IPS-20b (cell line): ENCODE data around the gene CERS6.

Source experiments
- H3K27ac ChIP-seq: one replicate; pipeline ENCODE4 v1.5.1; 2013; ENCODE audit warnings: low read length
- H3K27me3 ChIP-seq: 2 replicates; pipeline ENCODE4 v1.6.1; 2013; ENCODE audit warnings: mild to moderate bottlenecking, low read length, inconsistent platforms; ENCODE audit not compliant: insufficient read depth
- H3K36me3 ChIP-seq: 2 replicates; pipeline ENCODE4 v1.6.1; 2013; ENCODE audit warnings: low read depth, mild to moderate bottlenecking, inconsistent platforms, low read length, moderate library complexity; ENCODE audit not compliant: insufficient read depth
- H3K4me1 ChIP-seq: 2 replicates; pipeline ENCODE4 v1.6.1; 2013; ENCODE audit warnings: mild to moderate bottlenecking, control low read depth, inconsistent platforms, low read length, moderate library complexity; ENCODE audit not compliant: insufficient read depth
- H3K4me3 ChIP-seq: 2 replicates; pipeline ENCODE4 v1.5.1; 2013; ENCODE audit warnings: mild to moderate bottlenecking, low read length, inconsistent platforms
- H3K9ac ChIP-seq: 2 replicates; pipeline ENCODE4 v1.6.1; 2013; ENCODE audit warnings: low read depth, mild to moderate bottlenecking, inconsistent platforms, low read length, moderate library complexity
- H3K9me3 ChIP-seq: 2 replicates; pipeline ENCODE4 v1.6.1; 2013; ENCODE audit warnings: mild to moderate bottlenecking, low read depth, low read length, inconsistent platforms; ENCODE audit not compliant: insufficient read depth

Gene CERS6

DNA sequence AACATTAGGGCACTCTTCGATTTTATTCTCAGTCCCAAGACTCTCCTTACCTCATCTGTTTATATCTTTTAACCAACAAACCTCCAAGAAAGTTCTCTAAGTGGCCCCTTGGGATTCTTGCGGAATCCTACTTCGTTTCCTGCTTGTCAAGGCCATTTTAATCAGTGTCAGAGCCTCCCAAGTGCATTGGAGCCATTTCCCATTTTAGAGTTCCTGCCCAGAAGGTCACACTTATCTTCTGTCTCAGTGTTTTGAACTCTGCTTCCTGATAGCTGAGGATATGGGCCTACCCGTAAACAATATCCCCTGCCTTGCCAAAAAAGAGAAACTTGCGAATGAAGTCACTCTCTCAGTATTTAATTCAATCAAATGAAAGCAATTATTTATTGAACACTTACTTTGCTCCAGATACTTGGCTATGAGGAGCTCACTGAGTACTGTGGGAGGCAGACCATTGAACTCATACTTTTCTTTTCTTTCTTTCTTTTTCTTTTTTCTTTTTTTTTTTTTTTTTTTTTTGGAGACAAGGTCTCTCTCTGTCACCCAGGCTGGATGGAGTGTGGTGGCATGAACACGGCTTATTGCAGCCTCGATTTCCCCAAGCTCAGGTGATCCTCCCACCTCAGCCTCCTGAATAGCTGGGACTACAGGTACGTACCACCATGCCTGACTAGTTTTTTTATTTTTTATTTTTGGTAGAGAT is 340.7 kb downstream of the CERS6 start:
- Histone ChIP-seq H3K36me3 (no peaks in the 10 kb centered on the region), H3K27ac (no peak overlapping the region), H3K9ac (no peak overlapping the region), H3K9me3 (no peaks in the 10 kb centered on the region), H3K27me3 (no peaks in the 10 kb centered on the region), H3K4me1 (peaks cover 14% of the 10 kb centered on the region), H3K4me3 (no peak overlapping the region)

DNA sequence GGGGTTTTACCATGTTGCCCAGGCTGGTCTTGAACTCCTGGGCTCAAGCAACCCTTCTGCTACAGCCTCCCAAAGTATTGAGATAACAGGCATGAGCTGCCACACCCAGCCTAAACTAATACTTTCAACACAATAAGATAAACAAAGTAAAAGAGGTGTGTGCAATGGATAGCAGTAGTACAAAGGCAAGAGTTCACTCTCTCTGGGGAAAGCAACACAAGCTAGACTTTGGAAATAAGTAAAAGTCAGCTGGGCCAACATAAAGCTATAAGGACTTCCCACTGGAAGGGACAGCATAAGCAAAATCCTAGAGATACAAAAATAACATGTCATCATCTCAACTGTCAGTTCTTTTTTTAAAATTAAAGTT is 341.2 kb downstream of the CERS6 start:
- H3K9me3 ChIP-seq, result no peaks in the 10 kb centered on the region
- no peak overlapping the region for H3K27ac ChIP-seq
- peaks cover 19% of the 10 kb centered on the region for H3K4me1 ChIP-seq
- H3K9ac ChIP-seq, result no peak overlapping the region
- no peaks in the 10 kb centered on the region for H3K27me3 ChIP-seq
- H3K36me3 ChIP-seq, result no peaks in the 10 kb centered on the region
- no peak overlapping the region for H3K4me3 ChIP-seq

DNA sequence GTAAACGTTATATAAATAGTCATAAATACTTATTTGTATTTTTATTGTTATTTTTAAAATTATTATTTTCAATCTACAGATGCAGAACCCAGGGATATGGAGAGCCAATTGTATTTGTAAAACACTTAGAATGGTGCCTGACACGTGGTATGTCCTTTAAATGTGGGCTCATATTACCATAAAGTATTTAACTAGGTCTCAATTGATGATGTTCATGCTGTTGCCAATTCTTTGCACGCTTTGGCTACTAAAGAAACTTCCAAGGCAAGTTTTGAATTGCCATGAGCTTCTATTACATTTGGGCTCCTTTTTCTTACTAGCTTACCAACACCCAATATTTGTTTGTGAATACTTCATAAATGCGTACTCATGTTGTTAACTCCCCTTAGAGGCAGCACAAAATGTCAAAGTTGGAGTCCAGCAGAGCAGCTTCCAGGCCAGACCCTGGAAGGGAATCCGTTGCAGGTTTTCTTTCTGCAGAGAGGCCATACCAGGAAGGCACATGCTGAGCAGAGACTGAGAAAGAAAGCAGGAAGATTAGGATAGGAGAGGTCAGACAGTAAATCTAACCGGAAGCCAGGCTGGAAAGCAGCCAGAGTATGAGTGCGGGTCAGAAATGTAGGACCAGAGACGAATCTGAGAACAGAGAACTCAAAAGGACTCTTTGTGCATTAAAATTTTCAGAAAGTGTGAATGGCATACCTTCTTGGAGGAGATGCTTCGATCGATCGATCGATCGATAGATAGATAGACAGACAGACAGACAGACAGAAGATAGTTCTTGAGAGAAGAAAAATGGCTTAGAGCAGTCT is 342.2 kb downstream of the CERS6 start:
- Histone ChIP-seq H3K4me1 (peaks cover 25% of the 10 kb centered on the region), H3K9me3 (no peaks in the 10 kb centered on the region), H3K4me3 (peak overlapping the region; percentile 28; the same call in 1 of the 2 replicates)

DNA sequence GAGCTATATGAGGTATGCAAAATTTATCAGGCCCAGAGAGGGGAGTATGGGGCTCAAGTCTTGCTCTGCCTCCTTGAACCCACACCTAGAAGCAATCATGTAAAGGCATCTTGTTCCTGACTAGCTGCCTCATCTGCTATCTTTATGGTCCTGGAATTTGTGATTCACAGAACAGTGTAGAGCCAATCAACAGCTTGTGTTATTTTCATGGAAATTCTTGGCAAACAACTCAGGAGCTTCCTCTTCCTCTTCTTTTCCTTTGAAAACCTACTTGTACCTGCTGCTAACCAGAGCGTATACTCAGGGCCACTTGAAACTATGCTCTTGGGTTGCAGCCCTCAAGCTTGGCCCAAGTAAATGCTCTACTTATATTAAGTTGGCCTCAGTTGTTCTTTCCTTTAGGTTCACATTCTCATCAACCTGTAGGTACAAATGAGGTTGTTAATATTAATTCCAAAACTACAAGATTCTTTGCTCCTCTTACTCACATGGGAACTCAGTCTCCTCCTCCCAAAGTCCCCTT is 342.9 kb downstream of the CERS6 start:
- Histone ChIP-seq H3K4me3 (peak overlapping the region; percentile 28; the same call in 1 of the 2 replicates), H3K27ac (no peak overlapping the region), H3K9me3 (no peaks in the 10 kb centered on the region), H3K4me1 (peaks cover 25% of the 10 kb centered on the region), H3K36me3 (no peaks in the 10 kb centered on the region), H3K27me3 (no peaks in the 10 kb centered on the region), H3K9ac (peak overlapping the region; percentile 42; the same call in 1 of the 2 replicates)

More for the DNA sequence above, 342.2 kb downstream of the CERS6 start:
- Histone ChIP-seq H3K9ac (peak overlapping the region; percentile 42; the same call in 1 of the 2 replicates), H3K36me3 (no peaks in the 10 kb centered on the region), H3K27ac (no peak overlapping the region), H3K27me3 (no peaks in the 10 kb centered on the region)

DNA sequence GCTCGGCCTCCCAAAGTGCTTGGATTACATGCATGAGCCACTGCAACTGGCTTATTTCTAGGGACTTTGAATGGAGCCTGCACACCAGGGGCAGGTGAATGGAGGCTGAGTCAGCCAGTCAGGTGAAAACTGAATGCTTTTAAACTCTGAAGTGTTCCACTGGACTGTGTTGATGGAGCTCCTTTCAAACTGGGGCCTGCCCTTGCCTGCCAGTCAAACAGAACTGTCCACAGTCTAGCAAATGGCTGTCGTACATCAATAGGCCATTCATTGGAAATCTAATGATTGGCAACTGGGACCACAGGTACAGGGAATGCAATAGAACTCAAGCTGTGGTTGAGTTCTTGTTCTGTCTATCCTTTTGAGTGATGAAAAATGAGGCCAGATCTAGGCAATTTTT is 345.4 kb downstream of the CERS6 start:
- H3K36me3 ChIP-seq, result no peaks in the 10 kb centered on the region
- no peaks in the 10 kb centered on the region for H3K9me3 ChIP-seq
- H3K27ac ChIP-seq, result no peak overlapping the region
- 0 out of 2 replicates have a peak overlapping the region, but pooled peaks have one; percentile 18 for H3K4me3 ChIP-seq
- no peak overlapping the region for H3K9ac ChIP-seq
- peaks cover 25% of the 10 kb centered on the region for H3K4me1 ChIP-seq
- H3K27me3 ChIP-seq, result no peaks in the 10 kb centered on the region

DNA sequence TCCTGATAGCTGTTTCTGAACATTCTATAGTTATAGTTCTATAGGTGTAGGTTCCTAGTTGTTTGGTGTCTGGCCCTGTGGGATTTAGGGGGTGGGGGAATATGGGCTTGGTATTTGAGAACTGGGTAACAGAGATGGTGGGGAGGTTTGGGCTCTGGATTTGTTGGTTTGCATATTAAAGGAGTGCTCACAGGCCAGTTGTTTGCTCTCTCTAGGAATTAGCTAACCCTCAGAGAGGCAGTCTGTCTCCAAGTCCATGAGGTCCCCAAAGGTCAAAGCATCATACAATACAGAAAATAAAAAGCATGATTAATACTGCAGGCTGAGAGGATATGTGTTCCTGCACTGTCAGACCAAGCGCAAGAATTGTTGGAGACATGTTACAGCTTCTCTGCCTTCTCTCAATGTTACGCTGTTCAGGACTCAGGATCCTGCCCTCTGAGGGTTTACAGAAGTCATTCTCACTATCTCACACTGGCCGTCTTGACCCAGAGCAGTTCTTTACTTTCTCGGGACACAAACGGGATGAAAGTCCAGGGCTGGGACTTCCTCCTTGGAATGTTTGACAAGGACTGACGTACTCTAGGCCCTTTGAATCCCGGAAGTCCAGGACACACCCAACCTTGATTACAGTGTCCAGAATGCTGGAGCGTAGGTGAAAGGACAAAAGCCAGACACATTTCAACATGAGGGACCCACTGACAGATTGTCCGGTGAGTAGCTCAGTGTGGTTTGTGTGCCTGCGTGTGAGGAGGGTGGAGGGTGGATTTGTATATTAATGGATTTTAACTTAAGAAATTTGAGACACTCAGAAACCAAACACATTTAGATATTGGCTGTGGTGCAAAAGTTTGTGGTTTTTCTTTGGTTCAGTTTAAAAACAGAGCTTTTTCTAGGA is 346.1 kb downstream of the CERS6 start, which contains the start of gene NOSTRIN:
Gene NOSTRIN, plus strand, starts transcription at position 677 of the 898 bp plus-strand sequence. Its CDS starts 10 bp downstream, at position 687.
- Histone ChIP-seq H3K27me3 (no peaks in the 10 kb centered on the region), H3K9me3 (no peaks in the 10 kb centered on the region), H3K4me1 (peaks cover 25% of the 10 kb centered on the region), H3K9ac (no peak within 1 kb of the TSS), H3K27ac (no peak within 1 kb of the TSS), H3K36me3 (no peaks in the 10 kb centered on the region), H3K4me3 (peak within 1 kb of the TSS; percentile 18; the same call in 1 of the 2 replicates)

DNA sequence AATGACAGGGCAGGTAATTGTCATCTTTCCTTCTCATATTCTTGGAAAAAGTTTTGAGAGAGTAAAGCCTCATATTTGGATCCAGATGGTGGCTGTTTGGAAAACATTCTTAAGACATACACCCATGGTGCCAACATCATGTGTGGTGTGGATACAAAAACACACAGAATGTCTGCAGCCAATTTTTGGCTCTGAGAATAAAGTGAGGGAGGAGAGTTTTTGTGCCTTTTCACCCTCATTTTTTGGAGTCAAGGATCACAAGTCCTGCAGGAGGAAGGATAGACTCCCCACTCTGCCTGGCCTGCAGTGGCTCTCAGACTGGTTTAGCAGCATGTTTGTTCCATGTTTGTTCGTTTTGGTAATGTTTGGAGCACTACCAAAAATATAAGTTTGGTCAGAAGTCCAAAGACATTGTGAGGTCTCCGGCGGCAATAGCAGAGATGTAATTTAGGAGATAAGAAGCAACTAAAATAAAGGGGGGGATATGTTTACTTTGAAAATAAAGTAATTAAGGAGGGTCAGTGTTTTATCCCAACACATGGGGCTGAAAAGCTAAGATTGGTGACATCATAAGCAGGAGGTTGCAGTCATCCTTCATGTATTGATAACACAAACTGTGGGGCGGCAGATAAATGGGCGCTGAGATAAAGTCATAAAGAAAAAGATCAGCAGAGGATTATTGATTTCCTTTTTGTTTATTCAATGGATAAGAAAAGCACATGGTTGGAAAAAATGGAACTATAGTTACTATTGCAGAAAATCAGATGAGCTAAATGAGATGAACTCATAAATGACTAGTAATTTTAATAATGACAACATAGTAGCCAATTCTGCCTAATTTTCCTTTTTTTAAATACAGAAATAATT is 347.0 kb downstream of the CERS6 start:
- H3K4me1 ChIP-seq, result peaks cover 25% of the 10 kb centered on the region
- H3K27ac ChIP-seq, result no peak overlapping the region
- H3K4me3 ChIP-seq, result no peak overlapping the region
- no peaks in the 10 kb centered on the region for H3K36me3 ChIP-seq
- no peaks in the 10 kb centered on the region for H3K27me3 ChIP-seq
- no peaks in the 10 kb centered on the region for H3K9me3 ChIP-seq
- H3K9ac ChIP-seq, result no peak overlapping the region

DNA sequence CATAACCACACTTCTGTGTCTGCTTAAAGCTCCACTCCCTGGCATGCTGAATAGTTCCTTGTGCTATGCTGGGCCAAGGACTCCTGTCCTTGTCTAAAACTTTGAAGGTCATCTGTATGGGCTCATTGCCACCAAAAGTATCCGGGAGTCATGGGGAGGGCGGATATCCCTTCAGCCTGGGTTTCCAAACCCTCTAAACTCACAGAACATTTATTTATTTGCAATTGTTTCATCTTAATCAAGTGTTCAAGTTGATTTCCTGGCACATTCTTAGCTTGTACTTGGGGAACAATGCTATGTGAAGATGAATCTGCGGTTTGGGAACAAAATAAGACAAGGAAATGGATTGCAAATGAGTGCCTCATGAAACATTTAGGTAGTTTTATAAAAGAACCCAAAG is 348.1 kb downstream of the CERS6 start:
- peaks cover 17% of the 10 kb centered on the region for H3K4me1 ChIP-seq
- no peak overlapping the region for H3K4me3 ChIP-seq
- H3K27me3 ChIP-seq, result no peaks in the 10 kb centered on the region
- no peaks in the 10 kb centered on the region for H3K9me3 ChIP-seq
- H3K9ac ChIP-seq, result no peak overlapping the region
- H3K36me3 ChIP-seq, result no peaks in the 10 kb centered on the region
- no peak overlapping the region for H3K27ac ChIP-seq

DNA sequence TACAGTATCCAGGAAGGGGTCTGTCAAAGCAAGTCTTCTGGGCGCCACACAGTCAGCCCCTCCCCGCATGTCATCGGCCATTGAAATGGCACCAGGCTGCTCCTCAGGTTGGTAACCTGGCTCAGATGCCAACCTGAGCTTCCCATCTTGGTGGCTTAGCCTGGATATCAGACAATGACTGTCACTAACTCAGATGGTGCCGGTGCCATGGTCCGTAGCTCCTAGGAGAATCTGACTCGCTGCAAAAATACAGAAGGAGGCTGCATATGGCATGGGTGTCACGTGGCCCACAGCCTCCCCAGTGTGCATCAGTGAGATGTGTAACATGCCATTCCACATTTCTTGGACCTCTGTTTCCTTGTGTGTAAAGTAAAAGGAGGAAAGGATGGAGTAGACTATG is 349.5 kb downstream of the CERS6 start:
- Histone ChIP-seq H3K4me1 (peaks cover 13% of the 10 kb centered on the region), H3K27ac (no peak overlapping the region)

DNA sequence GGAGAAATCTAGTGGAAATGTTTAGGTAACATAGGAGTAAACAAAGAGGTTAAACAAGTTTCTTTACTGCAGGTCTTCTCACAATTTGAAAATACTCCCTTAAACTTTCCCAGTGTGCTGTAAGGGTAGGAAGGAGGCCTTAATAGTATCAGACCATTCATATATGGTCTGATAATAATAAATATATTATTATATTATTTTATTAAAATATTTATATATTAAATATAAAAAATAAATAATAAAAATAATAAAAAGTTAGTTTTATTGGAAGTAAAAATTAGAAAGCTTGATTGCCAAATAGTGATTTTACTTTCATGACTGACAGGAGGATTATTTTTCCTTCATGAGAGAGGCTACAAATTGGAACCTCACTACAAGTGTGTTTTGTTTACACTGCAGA is 353.5 kb downstream of the CERS6 start:
- H3K9ac ChIP-seq, result no peak overlapping the region
- no peak overlapping the region for H3K27ac ChIP-seq
- no peak overlapping the region for H3K4me3 ChIP-seq
- H3K36me3 ChIP-seq, result no peaks in the 10 kb centered on the region
- no peaks in the 10 kb centered on the region for H3K27me3 ChIP-seq
- no peaks in the 10 kb centered on the region for H3K4me1 ChIP-seq
- H3K9me3 ChIP-seq, result no peaks in the 10 kb centered on the region

More for the DNA sequence above, 349.5 kb downstream of the CERS6 start:
- Histone ChIP-seq H3K36me3 (no peaks in the 10 kb centered on the region), H3K27me3 (no peaks in the 10 kb centered on the region), H3K9me3 (no peaks in the 10 kb centered on the region), H3K9ac (no peak overlapping the region), H3K4me3 (no peak overlapping the region)
